MV-4-11 (cell line): ENCODE measurements around the gene ATP8A2.
A peak's percentile ranks its signal among the peaks of the same experiment; 100 is the strongest.

Source experiments
- DNase-seq: peaks from one replicate; lab custom pipeline; 2025; lab: John Stamatoyannopoulos, UW

ATP8A2 gene

GRCh38 chr13:25731536-25731935 lies 359.8 kb downstream of the ATP8A2 start:
- no peak for DNase-seq

GRCh38 chr13:25732111-25732865 lies 360.5 kb downstream of the ATP8A2 start:
- DNase-seq = no peak

- no peak for DNase-seq
These were observed 361.3 kb downstream of the ATP8A2 start for GRCh38 chr13:25733001-25733491.

- no peak for DNase-seq
These were observed 362.1 kb downstream of the ATP8A2 start for GRCh38 chr13:25733696-25734435.

- peak; percentile 43 for DNase-seq
These were observed 366.8 kb downstream of the ATP8A2 start for GRCh38 chr13:25738342-25739196.

GRCh38 chr13:25739376-25739775 lies 367.6 kb downstream of the ATP8A2 start:
- no peak for DNase-seq

- DNase-seq = no peak
These were observed 370.0 kb downstream of the ATP8A2 start for GRCh38 chr13:25741796-25742195.

- DNase-seq = no peak
These were observed 370.4 kb downstream of the ATP8A2 start for GRCh38 chr13:25742220-25742619.

GRCh38 chr13:25743421-25743820 lies 371.6 kb downstream of the ATP8A2 start:
- DNase-seq = no peak

- peak; percentile 10 for DNase-seq
These were observed 372.4 kb downstream of the ATP8A2 start for GRCh38 chr13:25744178-25744577.

GRCh38 chr13:25746131-25746530 lies 374.4 kb downstream of the ATP8A2 start:
- DNase-seq = no peak

- peak; percentile 92 for DNase-seq
These were observed 381.3 kb downstream of the ATP8A2 start for GRCh38 chr13:25752957-25753551.

GRCh38 chr13:25753976-25754375 lies 382.2 kb downstream of the ATP8A2 start:
- no peak for DNase-seq

- DNase-seq = no peak
These were observed 384.5 kb downstream of the ATP8A2 start for GRCh38 chr13:25756251-25756650.

- no peak for DNase-seq
These were observed 385.1 kb downstream of the ATP8A2 start for GRCh38 chr13:25756912-25757311.

- DNase-seq = no peak
These were observed 389.3 kb downstream of the ATP8A2 start for GRCh38 chr13:25761041-25761440.

- no peak for DNase-seq
These were observed 390.5 kb downstream of the ATP8A2 start for GRCh38 chr13:25762281-25762680.

GRCh38 chr13:25762795-25763377 lies 391.1 kb downstream of the ATP8A2 start:
- DNase-seq = no peak

- DNase-seq = no peak
These were observed 392.6 kb downstream of the ATP8A2 start for GRCh38 chr13:25764378-25764777.

- no peak for DNase-seq
These were observed 393.5 kb downstream of the ATP8A2 start for GRCh38 chr13:25765266-25765665.

- no peak for DNase-seq
These were observed 394.8 kb downstream of the ATP8A2 start for GRCh38 chr13:25766576-25766975.

- no peak for DNase-seq
These were observed 395.2 kb downstream of the ATP8A2 start for GRCh38 chr13:25766991-25767390.
